CD4-positive, alpha-beta T cell (primary cell): Measurements from ENCODE around the gene PLCXD1. TPM values are rescaled to one million over a fixed set of nuclear protein-coding genes. Genes with fewer than 3 reads are reported as not detected.
A peak's percentile ranks its signal among the peaks of the same experiment; 100 is the strongest.

Experiments
- ATAC-seq: fragments of 200-7000 bp; cut with Tn5 transposase; one replicate; pipeline ENCODE4 v1.10.0; 2022; ENCODE audit warnings: mild to moderate bottlenecking; ENCODE audit not compliant: poor library complexity
- CTCF ChIA-PET: fragments of 350-600 bp; sonication (Branson Sonifier 250); formaldehyde crosslinking; loops from one replicate; lab custom pipeline; 2021; ENCODE audit warnings: antibody characterized with exemption, inconsistent platforms; lab: Charles Lee
- POLR2A ChIA-PET: fragments of 350-600 bp; sonication (Branson Sonifier 250); formaldehyde crosslinking; loops from one replicate; lab custom pipeline; 2021; ENCODE audit warnings: antibody characterized with exemption, inconsistent platforms; lab: Charles Lee
- DNase-seq, 14 experiments: peaks; one replicate each; pipeline ENCODE4 v3.0.0-alpha.2; 2013 to 2020; ENCODE audit warnings: mixed read lengths in 2 of 14
- H3K27ac ChIP-seq, 2 donors: one replicate each; pipeline versions ENCODE4 v1.5.1 to v1.7.0; 2013; ENCODE audit warnings: low read length in 2 of 2, low read depth in 1 of 2, mild to moderate bottlenecking in 1 of 2
- H3K27me3 ChIP-seq, 2 experiments: 1 replicate in 1 of 2; 2 replicates in 1 of 2; pipeline versions ENCODE4 v1.6.1 to v1.7.0; 2013; ENCODE audit warnings: low read length in 2 of 2, control low read depth in 1 of 2, mild to moderate bottlenecking in 1 of 2, moderate library complexity in 1 of 2; ENCODE audit not compliant: insufficient read depth in 2 of 2, control insufficient read depth in 1 of 2
- H3K36me3 ChIP-seq: one replicate; pipeline ENCODE4 v1.6.1; 2013; ENCODE audit warnings: low read length, control low read depth; ENCODE audit not compliant: insufficient read depth
- H3K4me1 ChIP-seq: one replicate; pipeline ENCODE4 v1.6.1; 2013; ENCODE audit warnings: low read length, control low read depth; ENCODE audit not compliant: insufficient read depth
- H3K4me3 ChIP-seq: one replicate; pipeline ENCODE4 v1.5.1; 2013; ENCODE audit warnings: mild to moderate bottlenecking, low read length, moderate library complexity
- H3K9me3 ChIP-seq, 2 experiments: 1 replicate in 1 of 2; 2 replicates in 1 of 2; pipeline versions ENCODE4 v1.6.1 to v1.7.0; 2013; ENCODE audit warnings: low read length in 2 of 2, mild to moderate bottlenecking in 2 of 2, control low read depth in 1 of 2, moderate library complexity in 1 of 2; ENCODE audit not compliant: control insufficient read depth in 1 of 2, insufficient read depth in 1 of 2
- H3K27ac Mint-ChIP-seq: one replicate; pipeline ENCODE4 v1.8.0; 2020; ENCODE audit warnings: mixed read lengths
- H3K27me3 Mint-ChIP-seq: one replicate; pipeline ENCODE4 v1.8.0; 2021; ENCODE audit warnings: mixed read lengths
- H3K36me3 Mint-ChIP-seq: one replicate; pipeline ENCODE4 v1.8.0; 2021; ENCODE audit warnings: low read depth, mixed read lengths
- H3K4me1 Mint-ChIP-seq: one replicate; pipeline ENCODE4 v1.8.0; 2021; ENCODE audit warnings: low read depth, mixed read lengths
- H3K4me3 Mint-ChIP-seq: one replicate; pipeline ENCODE4 v1.8.0; 2020; ENCODE audit warnings: mild to moderate bottlenecking, mixed read lengths
- H3K9me3 Mint-ChIP-seq: one replicate; pipeline ENCODE4 v1.8.0; 2020; ENCODE audit warnings: mixed read lengths
- intact Hi-C, 2 experiments: fragments of 100-400 bp; cut with DNase I in 1 of 2; cut with micrococcal nuclease in 1 of 2; formaldehyde crosslinking; loops; one replicate each; pipeline versions ENCODE4 v1.15.1 to v1.9.0; 2023 to 2025; cut with DNase I, micrococcal nuclease
- total RNA-seq, 174 experiments: library from RNA in 2 of 174; stranded (reverse) in 2 of 174; gene quantifications; one replicate each; pipeline ENCODE4 v1.2.3 and lab custom pipeline; 2021 to 2026
- TF ChIP-seq, protein P1 (sequence below): fragments of 200-600 bp; IDR thresholded peaks from one replicate; pipeline ENCODE4 v1.8.0; 2022; ENCODE audit warnings: antibody characterized with exemption, mild to moderate bottlenecking

Gene PLCXD1
- total RNA-seq, 2 experiments from 2014 or later = 33.0 to 35.8 TPM

DNA sequence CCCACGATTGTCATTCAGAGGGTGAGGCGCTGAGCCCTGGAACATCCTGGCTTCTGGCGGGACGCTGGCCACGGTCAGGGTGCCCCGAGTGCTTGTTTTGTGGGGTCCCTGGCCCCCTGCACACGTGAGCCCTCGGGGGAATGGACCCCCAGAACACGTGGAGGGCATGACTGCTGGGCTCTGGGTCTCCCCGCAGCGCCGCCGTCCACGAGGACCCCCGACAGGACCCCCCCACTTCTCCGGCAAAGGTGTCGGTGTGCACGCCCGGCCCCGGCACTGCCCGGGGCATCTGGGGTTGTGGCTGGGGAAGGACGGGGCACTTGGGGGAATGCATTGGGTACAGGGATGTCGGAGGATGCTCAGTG lies 51.3 kb downstream of the PLCXD1 start:
- ChIA-PET POLR2A (no interaction called here), CTCF (no interaction called here)
- Histone ChIP-seq H3K4me3 (no peak overlapping the region), H3K36me3 (no peaks in the 10 kb centered on the region), H3K27me3 (peaks cover 10 to 22% of the 10 kb centered on the region in 2 experiments), H3K9me3 (peaks cover 0 to 19% of the 10 kb centered on the region in 2 experiments), H3K4me1 (peaks cover 17% of the 10 kb centered on the region), H3K27ac (no peak overlapping the region)
- Mint-ChIP-seq H3K36me3 (peaks cover 11% of the 10 kb centered on the region), H3K27me3 (no peaks in the 10 kb centered on the region), H3K27ac (no peak overlapping the region), H3K4me1 (no peaks in the 10 kb centered on the region), H3K9me3 (no peaks in the 10 kb centered on the region), H3K4me3 (no peak overlapping the region)
- ATAC-seq (no peak), DNase-seq (peak in 1 of 14 experiments; percentile 20)
- intact Hi-C loops = no loop called here
- TF ChIP-seq, protein P1, sequence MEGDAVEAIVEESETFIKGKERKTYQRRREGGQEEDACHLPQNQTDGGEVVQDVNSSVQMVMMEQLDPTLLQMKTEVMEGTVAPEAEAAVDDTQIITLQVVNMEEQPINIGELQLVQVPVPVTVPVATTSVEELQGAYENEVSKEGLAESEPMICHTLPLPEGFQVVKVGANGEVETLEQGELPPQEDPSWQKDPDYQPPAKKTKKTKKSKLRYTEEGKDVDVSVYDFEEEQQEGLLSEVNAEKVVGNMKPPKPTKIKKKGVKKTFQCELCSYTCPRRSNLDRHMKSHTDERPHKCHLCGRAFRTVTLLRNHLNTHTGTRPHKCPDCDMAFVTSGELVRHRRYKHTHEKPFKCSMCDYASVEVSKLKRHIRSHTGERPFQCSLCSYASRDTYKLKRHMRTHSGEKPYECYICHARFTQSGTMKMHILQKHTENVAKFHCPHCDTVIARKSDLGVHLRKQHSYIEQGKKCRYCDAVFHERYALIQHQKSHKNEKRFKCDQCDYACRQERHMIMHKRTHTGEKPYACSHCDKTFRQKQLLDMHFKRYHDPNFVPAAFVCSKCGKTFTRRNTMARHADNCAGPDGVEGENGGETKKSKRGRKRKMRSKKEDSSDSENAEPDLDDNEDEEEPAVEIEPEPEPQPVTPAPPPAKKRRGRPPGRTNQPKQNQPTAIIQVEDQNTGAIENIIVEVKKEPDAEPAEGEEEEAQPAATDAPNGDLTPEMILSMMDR = no peak

DNA sequence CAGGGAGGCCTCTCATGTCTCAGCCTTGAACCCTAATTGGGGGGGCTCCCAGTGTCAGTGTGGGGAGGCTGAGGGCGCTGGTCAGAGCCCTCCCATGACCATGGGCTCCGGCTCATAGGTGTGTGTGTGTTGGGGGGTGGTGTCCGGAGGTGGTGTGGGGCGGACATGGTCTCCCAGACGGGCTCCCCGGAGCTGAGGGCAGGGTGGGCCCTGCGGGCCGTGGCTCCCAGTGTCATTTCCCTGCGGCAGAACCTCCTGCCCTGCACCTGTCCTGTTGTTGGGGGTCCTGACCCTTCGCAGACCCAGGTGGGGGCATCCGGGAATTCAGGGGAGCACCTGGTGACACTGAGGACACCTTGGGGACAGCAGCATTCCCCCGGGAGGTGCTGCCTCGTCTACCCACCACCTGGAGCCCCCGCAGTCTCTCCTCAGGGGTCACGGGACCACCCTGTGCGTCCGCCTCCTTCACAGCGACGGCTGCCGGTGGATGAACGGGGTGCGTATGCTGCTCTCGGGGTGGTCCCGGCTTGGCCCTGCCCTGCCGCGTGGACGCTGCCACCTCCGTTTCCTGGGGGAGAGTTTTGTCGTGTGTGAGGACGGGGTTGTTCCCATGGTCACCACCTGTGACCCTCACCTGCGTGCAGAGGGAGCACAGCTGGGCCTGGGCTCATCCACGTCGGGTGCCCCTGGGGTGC lies 51.9 kb downstream of the PLCXD1 start:
- H3K4me3 ChIP-seq = no peak overlapping the region
- peaks cover 17% of the 10 kb centered on the region for H3K4me1 ChIP-seq
- ATAC-seq (no peak), DNase-seq (peak in 2 of 14 experiments; percentile 0 to 19)
- H3K27me3 Mint-ChIP-seq = no peaks in the 10 kb centered on the region
- peaks cover 14% of the 10 kb centered on the region for H3K36me3 Mint-ChIP-seq
- ChIA-PET POLR2A (no interaction called here), CTCF (no interaction called here)
- H3K27me3 ChIP-seq = peaks cover 10 to 22% of the 10 kb centered on the region in 2 experiments
- intact Hi-C loops = no loop called here
- TF ChIP-seq, protein P1 = no peak
- no peaks in the 10 kb centered on the region for H3K4me1 Mint-ChIP-seq
- peaks cover 0 to 19% of the 10 kb centered on the region in 2 experiments for H3K9me3 ChIP-seq
- H3K4me3 Mint-ChIP-seq = no peak overlapping the region
- H3K27ac Mint-ChIP-seq = no peak overlapping the region
- H3K36me3 ChIP-seq = peaks cover 2% of the 10 kb centered on the region
- H3K9me3 Mint-ChIP-seq = no peaks in the 10 kb centered on the region
- no peak overlapping the region for H3K27ac ChIP-seq

GRCh38 chrX:333611-334311 lies 52.6 kb downstream of the PLCXD1 start:
- POLR2A ChIA-PET = no interaction called here
- H3K36me3 ChIP-seq = peaks cover 2% of the 10 kb centered on the region
- no peak for ATAC-seq
- H3K4me1 ChIP-seq = peaks cover 17% of the 10 kb centered on the region
- H3K27ac Mint-ChIP-seq = no peak overlapping the region
- no peak for DNase-seq
- H3K4me3 Mint-ChIP-seq = no peak overlapping the region
- no peaks in the 10 kb centered on the region for H3K9me3 Mint-ChIP-seq
- no peaks in the 10 kb centered on the region for H3K27me3 Mint-ChIP-seq
- CTCF ChIA-PET = no interaction called here
- H3K27me3 ChIP-seq = peaks cover 10 to 22% of the 10 kb centered on the region in 2 experiments
- H3K4me1 Mint-ChIP-seq = no peaks in the 10 kb centered on the region
- TF ChIP-seq, protein P1 = no peak
- peaks cover 17% of the 10 kb centered on the region for H3K36me3 Mint-ChIP-seq
- H3K4me3 ChIP-seq = no peak overlapping the region
- intact Hi-C loops = no loop called here
- peaks cover 0 to 23% of the 10 kb centered on the region in 2 experiments for H3K9me3 ChIP-seq
- H3K27ac ChIP-seq = no peak overlapping the region
